Activated effector memory CD4-positive, alpha-beta T cell treated with anti-CD3 and anti-CD28 coated beads, Interleukin-2, amount 50 U/mL, for 16 hours (primary cell): ENCODE results near the gene CTIF.
"Not testable (repeated sequence)": the region's sequence is repeated elsewhere in the genome, so short reads cannot be mapped to it uniquely, and the experiment has no call there.

Experiments
- DNase-seq: peaks from one replicate; pipeline ENCODE4 v3.0.0-alpha.2; 2020

CTIF gene

DNA sequence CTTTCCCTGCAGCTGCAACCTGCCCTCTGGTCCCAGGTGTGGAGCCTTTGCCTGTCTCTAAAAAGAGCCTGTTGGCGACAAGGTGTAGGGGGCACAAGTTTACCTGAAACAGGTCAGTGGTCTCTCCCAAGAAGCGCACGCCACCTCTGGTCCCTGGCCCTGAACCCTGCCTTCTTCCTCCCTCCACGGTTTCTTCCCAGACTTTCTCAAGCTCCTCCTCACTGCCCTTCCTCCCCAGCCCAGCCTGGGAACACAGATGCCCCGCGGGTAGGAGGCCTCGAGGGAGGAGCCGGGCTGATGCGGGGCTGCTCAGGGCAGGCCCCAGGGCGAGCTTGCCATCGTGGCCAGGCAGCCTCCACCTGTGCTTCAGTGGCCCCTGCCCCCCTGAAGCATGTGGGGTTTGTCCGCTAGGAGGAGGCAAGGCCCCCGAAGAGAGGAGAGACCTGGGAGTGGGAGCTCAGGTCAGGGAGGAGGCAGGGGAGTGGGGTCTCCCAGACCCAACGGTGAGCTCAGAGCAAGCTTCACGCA, 322.4 kb downstream of the CTIF start:
- DNase-seq: no peak

DNA sequence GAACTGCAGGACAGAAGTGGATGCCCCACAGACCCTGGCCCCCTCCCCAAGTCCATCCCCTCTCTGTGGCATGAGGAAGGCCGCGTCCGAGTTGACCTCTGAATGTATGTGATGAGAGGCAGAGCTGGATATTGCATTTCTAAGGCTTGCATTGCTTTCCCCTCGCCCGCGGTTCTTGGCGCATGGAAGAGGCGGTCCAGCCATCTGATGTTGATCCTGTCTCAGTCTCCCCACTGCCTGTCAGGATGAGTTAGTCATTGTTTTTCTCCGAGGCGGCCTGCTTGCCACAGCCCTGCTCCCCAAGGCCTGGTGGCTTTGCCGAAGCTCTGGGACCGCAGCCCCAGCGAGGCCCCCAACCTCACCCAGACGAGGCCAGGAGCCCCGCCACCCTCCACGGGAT, 323.3 kb downstream of the CTIF start:
- no peak for DNase-seq

DNA sequence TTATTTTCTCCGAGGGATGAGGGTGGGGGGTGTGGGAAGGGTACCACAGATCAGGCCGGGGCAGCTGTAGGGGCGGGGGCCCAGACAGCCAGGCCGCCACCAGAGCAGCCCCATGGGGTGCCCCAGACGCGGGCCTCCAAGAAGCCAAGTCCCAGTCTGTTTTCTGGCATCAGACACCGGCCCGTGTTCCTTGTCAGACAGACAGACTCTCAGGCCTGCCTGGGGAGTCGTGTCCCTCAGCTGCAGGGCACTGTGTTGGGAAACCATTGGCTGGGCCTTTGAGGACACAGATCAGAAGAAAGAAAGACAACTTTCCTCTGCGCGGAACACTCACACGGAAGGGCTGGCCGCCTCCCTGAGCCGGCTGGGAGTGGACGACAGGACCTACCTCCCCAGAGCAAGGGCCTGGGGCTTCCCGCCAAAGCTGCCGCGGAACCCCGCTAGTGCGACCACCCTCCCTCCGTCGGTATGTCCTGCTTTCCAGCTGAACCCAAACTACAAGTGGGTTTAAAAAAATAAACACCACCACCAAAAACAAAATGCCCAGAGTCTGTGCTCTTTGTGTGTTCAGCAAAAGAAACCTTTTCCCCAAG, 323.9 kb downstream of the CTIF start:
- DNase-seq: no peak

DNA sequence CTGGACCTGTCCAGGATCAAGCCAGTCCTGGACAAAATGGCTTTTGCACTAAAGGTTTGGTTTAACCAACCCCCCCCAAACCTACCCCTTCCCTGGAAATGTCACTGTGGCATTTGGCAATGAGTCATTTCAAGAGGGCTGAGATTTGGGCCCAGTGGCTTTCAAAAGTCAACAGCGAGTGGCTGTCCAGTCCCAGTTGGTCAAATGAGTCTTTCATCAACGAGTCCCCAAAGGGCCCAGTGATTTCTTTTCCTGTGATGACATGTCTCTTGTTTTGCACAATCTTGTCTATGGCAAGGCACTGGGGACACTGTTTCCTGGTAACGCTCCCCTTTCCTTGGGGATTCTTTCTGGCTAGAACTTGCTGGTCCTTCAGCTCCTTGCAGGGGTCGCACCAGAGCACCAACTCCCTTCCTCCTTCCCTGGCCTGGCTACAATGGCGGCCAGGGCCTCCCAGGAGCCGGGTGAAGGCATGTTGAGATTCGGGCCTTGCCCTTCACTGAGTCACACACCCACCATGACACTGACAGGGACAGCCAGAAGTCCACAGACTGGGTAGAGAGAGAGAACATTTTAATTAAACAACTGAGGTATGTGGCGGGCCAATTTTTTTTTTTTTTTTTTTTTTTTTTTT, 324.7 kb downstream of the CTIF start:
- no peak for DNase-seq

DNA sequence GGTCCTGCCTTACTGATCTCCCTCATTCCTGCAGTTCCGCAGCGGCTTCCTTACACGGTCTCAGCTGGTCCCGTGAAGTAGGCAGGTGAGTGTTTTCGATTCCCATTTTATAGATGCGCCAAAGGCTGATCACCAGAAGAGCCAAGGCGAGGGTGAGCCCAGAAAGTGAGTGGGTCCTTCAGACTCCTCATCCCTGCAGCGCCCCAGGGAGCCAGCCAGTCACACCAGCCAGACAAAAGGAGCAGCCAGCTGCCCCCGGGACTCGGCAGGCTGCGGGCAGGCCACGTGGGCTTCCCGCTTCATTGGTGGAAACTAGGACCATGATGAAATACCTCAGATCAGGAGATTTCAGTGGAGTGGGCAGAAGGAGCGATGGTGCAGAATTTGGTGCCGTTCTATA, 326.0 kb downstream of the CTIF start:
- DNase-seq: no peak

DNA sequence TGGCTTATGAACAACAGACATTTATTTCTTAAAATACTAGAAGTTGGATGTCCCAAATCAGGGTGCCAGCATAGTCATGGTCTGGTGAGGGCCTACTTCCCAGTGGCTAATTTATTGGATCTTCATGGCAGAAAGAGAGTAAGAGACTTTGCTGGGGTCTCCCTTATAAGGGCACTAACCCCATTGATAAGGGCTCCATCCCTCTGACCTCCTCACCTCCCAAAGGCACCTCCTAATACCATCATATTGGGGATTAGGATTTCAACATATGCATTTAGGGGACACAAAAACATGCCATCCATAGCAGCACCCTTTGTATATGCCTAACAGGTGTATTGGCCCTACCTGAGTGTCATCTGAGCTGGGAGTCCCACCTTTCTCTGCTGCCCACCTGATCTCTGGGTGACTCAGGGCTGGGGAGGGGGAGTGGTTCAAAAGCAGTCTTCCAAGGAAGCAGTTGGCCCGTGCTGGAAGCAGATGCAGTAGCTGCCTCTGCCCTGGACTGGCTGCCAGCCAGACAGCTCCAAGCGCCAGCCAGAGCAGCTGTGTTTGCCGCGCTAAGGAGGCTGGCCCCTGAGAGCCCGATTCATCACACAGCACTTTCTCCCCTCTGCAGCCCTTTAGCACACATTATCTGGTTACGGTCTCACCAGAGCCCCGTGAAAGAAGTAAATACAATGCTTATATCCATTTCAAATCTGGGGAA, 327.4 kb downstream of the CTIF start:
- no peak for DNase-seq

DNA sequence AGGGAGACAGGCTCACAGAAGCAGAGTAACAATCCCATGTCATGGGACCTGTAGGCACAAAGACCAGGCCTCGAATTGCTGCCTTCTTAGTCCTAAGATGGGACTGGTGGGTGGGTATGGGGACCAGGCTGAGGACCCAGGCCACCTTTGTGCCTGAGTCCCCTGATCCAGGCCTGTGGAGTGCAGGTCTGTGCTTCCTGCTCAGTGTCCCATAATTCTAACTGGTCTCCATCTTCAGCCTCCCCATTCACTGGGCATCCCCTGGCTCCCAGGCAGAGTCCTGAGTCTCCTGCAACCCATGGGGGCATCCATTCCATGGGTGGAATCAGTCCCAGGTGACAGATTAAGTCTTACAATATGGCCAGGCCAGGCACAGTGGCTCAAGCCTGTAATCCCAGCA, 328.0 kb downstream of the CTIF start:
- no peak for DNase-seq

DNA sequence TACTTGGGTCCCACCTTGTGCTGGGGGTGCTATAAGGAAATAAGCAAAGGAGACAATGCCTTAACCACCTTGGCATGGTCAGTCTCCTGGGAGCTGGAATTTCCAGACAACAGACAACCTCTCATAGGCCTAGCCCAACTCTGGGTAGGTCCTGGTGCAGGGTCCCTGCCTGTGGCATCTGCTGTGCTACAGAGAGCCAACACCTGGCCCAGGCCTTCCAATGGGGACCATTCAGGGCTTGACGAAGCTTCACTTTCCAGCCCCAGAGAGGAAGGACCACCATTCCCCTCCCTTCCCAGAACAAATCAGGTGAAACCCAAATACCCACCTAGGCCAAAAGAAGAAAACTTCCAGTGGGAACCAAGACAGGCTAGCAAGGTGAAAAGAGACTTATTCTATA, 329.1 kb downstream of the CTIF start:
- DNase-seq: no peak

DNA sequence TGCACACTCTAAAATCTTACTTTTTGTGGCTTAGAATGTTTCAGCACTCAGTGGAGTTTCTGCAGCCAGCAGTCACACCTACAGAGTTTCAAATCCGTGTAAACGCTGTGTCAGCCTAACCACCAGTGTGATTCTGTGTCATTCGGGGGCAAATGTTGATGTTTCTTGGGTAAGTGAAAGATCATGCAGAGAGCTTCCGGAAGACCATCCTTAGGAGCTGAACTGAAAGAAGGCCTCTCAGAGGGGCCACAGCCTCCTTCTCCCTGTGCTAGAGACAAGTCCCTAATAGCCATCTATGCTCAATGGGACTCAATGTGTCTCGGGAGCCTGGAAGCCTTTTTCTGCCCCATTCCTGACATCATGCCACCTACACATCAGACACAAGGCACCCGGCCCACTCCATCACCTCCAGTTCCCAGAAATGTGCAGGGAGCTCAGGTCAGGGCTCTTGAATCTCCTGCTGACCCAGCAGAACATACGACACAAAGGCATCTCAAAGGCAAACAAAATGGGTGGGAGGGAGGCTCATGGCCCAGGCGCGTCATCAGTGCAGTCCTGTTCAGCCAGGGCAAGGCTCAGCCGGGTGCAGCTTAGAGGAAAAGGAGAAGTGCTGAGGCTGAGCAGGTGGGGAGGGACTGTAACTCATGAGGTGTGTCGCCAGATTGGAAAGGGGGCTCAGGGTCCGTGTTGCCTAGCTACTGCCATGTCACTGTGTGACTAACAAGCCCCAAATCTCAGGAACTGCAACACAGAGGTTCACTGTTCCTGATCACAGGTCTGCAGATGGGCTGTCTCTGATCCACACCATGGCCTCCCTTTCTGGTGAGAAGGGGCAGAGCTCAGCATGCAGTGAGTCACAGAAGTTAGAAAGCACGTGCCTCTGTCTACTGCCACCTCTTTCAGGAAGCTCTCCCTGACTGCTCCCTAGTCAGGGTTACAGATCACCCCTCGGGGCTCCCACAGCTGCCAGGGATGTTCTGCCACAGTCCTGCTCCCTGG, 329.9 kb downstream of the CTIF start:
- DNase-seq: peak; percentile 77

DNA sequence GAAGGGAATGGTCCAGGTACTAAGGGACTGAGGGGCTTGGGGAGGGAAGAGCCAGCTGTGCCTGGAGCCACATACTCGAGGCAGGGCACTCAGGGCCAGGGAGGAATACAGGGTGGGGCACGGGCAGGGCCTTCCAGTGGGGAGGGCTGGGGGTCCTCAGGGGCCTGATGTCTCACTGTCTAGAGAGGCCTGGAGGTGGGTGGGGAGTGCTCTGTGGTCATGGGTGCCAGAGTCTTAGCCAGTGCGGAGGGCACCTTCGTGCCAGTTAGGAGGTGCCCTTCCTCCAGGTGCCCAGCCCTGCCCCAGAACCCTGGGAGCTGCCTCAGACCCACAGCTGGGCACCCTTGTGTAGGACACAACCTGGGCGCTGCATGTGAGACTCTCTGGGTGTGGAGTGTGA, 330.8 kb downstream of the CTIF start:
- DNase-seq: no peak

DNA sequence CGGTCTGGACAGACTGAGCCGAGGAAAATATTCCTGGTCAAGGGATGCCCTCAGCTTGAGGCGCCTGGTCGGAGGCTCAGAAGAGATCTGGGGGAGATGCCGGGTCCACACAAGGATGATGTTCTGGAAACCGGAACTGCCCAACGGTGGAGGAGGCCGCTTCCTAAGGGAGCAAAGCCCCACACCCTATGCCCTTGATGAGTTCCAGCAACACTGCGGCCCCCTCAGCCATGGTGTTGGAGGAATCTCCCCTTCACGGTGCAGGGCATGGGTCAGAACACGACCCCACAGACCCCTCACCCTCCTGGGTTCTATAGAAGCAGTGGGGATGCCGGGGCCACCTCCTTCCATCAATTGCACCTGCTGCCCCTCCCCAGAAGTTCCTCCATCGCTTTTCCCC, 332.1 kb downstream of the CTIF start:
- DNase-seq: not testable (repeated sequence)

DNA sequence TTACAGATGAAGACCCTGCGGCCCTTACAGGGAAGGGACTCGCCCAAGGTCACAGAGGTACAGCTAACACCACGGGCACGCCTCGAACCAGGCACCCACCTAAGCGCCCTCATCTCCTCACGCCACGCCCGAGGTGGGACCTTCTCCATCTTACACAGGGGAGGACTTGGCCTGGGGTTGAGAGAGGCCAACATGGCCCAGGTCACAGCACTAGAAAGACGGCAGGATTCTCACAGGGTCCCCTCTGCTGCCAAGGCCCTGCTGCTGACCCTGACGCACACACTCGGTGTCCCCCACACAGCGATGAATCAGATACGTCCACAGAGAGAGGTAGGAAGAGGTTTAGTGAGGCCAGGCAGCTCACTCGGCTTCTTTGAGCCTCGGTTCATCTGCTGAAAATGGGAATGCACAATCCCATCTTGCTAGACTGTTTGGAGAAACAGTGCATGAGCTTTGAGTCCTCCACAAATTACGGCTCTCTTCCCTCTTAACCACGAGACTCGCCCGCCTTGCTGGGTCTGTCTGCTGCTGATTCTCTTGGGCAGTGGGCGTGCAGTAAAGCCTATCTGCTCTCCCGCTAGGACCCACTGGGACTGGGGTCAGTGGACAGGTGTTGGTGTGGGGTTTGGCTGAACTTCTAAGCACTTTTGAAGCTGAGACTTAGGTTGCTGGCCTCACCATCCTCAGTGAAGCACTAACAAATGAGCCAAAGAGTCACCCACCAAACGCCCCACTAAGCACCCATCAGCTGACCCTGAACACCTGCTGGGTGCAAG, 332.7 kb downstream of the CTIF start:
- no peak for DNase-seq

DNA sequence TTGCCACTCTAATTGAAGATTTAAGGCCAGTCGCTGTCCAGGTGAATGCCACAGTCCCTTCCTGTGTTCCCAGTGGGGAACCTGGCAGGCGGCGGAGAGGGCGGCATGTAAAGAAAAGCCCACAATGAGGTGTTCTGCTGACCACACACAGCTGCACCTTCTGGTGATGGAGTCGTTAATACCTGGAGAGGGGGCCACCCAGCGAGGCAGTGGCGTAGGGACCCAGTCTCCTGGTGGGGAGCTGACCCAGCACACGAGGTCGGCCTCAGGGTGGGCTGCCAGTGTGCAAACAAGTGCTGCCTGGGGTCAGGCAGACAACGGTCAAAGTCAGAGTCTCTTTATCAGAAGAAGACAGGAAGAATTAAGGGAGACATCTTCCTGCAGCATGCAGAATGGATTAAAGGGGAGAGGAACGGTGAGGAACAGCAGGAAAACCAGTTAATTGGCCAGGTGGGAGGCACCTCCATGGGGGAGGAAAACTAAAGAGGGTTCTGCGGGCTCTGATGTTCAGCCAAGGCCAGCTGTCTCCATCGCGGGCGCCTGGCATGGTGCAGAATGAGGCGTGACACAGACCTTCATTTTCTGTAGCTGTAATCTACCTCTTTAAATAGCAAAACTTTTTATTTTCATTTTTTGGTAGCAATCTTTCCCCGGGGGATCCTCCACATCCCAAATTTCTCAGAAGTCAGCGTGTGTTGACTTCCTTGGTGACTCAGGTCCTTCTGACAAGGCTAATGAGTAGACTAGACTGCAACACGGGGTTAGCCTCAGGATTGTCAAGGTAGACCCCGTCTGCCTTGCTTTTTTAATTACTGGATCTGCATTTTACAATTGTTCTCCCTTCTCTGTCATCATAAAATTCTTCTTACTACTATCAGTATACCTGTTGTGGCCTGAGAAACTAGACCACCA, 333.7 kb downstream of the CTIF start:
- no peak for DNase-seq

DNA sequence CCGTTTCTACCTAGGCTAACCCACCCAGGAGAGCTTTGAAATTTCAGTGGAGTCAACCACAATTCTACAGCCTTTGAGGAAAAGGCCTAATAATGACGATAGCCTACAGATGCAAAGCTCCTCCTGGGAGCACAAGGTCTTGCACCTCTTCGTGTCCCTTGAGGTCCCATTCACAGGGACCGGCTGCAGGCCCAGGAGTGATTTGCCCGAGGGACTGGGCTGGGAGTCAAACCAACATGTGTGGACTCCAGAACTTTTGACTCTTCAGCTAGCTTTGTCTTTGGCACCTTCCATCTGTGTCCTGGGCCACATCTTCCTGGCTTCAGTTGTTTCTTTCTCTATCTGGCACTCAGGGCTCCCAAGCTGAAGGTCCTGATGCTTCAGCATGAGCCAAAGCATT, 335.4 kb downstream of the CTIF start:
- no peak for DNase-seq

DNA sequence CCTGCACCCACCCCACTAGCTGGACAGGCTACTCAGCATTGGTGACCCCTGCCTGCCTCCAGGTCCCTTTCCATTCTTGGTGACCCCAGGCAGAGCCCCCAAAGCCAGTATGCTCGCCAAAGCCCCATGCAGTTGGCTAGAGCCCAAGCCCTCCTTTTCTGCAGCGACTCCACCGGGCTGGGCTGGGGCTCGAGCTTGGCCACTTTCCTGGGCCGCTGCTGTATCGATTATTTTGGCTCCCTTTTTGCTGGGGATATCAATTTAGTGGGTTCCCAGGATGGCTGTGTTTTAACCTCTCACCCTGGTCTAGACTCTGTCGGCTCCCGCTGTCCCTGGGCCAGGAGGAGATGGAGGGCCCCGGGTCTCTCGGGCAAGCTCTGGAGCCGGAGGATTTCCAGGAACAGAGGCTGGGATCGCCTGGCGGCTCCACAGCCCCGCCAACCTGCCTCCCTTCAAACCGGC, 335.9 kb downstream of the CTIF start:
- no peak for DNase-seq

DNA sequence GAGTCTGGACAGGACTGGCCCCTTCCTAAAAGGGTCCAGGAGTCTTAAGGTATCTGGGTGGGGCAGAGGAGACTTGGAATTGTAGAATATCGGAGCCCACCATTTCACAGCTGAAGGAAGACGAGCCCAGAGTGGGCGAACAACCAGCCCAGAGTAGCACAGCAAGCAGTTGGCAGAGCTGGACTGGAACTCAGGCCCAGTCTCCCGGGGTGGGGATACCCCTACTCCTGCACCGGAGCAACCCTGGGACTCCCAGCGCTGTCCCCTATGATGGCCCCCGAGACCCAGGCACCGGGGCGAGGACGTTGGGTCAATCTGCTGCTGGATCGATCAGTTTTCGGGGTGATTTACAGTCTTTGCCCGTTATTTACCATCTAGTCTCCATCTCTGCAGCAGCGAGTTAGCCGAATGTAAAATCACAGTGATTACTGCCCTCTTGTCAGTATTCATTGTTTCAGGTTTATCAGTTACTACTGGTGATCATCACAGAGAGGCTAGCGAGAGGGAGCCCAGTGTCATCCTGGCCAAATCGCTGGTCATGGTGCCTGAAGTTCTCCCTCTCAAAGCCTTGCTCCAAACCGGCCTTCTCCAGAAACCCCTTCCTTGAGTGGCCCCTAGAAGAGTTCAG, 336.6 kb downstream of the CTIF start:
- DNase-seq: no peak

DNA sequence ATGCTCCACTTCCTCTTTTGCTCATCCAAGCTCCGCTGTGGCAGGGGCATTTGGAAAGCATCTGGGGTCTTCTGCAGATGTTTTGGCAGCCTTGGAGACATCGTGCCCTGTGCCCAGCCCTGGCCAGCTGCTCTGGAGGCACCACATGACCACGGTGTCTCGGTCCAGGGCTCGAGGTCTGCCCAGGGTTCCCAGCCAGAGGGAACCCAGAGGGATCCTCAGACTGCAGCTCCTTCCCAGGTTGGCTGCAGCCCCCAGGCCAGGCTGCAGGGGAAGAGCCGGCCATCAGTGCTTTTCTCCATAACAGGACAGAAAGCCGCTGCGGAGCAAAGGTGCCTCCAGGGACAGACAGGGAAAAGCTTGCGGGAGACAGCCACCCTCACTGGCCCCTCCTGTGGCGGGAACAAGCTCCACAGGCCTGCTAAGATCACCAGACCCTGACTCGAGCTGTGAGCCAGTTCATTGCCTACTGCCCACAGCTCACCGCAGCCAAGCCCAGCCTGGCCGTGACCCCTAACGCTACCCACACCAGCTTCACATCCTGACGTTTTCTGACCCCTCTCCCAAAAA, 337.2 kb downstream of the CTIF start:
- no peak for DNase-seq

DNA sequence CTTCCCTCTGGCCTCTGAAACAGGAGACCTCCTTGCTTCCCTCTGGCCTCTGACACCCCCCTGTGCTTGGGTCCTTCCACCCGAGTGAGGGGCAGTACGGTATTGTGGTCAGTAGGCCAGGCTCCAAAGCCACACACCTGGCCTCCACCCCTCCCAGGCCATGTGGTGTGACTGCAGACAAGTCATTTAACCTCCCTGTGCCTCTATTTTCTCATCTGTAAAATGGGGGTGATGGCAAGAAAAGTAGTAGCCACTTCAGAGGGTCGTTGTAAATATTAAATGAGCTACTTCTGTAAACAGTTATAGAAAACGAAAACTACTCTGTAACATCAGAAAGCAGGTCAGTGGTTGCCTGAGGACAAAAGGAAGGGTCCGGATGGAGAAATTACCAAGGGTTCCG, 337.8 kb downstream of the CTIF start:
- no peak for DNase-seq

DNA sequence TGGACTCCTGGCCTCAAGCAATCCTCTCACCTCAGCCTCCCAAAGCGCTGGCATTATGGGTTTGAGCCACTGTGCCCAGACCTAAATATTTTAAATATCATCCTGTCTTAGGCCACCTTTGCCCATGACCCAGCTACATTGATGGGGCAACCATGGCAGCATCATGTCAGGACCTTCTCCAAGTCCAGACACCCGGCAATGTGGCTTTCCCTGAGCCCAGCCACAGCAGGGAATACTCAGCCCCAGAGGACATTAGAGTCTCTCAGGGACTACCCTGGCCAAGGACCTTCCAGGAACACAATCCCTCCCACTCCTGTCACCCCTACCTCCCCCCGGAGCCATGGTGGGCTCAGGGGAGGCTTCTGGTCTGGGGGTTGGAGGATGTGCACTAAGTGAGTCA, 339.1 kb downstream of the CTIF start:
- no peak for DNase-seq

DNA sequence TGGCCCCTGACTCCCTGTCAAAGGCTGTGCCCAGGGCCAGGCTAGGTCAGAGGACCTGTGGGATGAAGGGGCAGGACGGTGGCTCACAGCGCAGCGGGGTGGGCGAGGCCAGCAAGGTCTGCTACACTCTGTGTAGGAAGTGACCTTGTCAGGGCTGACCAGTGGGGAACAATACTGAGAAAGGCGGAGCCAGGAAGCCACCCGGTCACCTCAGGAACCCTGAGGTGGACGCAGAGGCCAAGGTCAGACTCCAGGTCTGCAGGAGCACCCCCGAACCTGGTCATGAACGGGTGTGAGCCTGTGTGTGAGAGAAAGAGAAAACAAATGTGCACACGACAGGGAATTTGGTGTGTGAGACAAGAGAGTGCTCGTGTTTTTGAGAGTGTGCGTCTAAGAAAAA, 339.6 kb downstream of the CTIF start:
- no peak for DNase-seq
